GM12878 (cell line): Measurements from ENCODE around the gene IFNG-AS1. TPM values are rescaled to one million over a fixed set of nuclear protein-coding genes. Genes with fewer than 3 reads are reported as not detected.

Experiments
- ATAC-seq: fragments of 200-7000 bp; cut with Tn5 transposase; 3 replicates; pipeline ENCODE4 v1.9.1; 2020; ENCODE audit warnings: mild to moderate bottlenecking, moderate library complexity
- BruUV-seq: library from RNA; stranded (reverse); fragments of 400-500 nt; replicated peaks from 2 replicates; lab custom pipeline; 2021; lab: Mats Ljungman, UMichigan
- CTCF ChIA-PET: fragments of 300-600 bp; sonication (Branson Sonifier 250); formaldehyde crosslinking; extraction: SDS; loops from one replicate; lab custom pipeline; 2021; ENCODE audit warnings: inconsistent platforms; lab: Yijun Ruan, JAX
- POLR2A ChIA-PET: fragments of 350-600 bp; formaldehyde crosslinking; extraction: SDS; loops from one replicate; lab custom pipeline; 2021; ENCODE audit warnings: inconsistent platforms; lab: Charles Lee
- RAD21 ChIA-PET: fragments of 300-600 bp; sonication (Branson Sonifier 250); formaldehyde crosslinking; loops from one replicate; lab custom pipeline; 2023; ENCODE audit warnings: antibody characterized with exemption; ENCODE audit not compliant: unreplicated experiment; lab: Charles Lee
- SMC1A ChIA-PET: fragments of 300-600 bp; sonication (Branson Sonifier 250); formaldehyde crosslinking; loops from one replicate; lab custom pipeline; 2023; ENCODE audit not compliant: unreplicated experiment, uncharacterized antibody; lab: Charles Lee
- DNase-seq: peaks from one replicate; pipeline ENCODE4 v3.0.0-alpha.2; 2011; ENCODE audit warnings: low read depth, low spot score
- FAIRE-seq: peaks from 3 replicates; lab custom pipeline; 2011; peaks lifted over from hg19 to GRCh38; lab: Jason Lieb, UNC
- H2AFZ ChIP-seq: 2 replicates; pipeline ENCODE4 v1.6.0; 2011; ENCODE audit warnings: low read depth, low read length, control low read depth; ENCODE audit not compliant: control insufficient read depth
- H3K27ac ChIP-seq: 2 replicates; pipeline ENCODE4 v1.5.1; 2011; ENCODE audit warnings: control low read depth; ENCODE audit not compliant: control insufficient read depth, insufficient read depth
- H3K27me3 ChIP-seq, 2 experiments: replicated peaks in 1 of 2; 2 replicates each; pipeline versions ENCODE4 v1.6.0 to v1.6.1; 2011; ENCODE audit warnings: low read length in 1 of 2; ENCODE audit not compliant: control insufficient read depth in 2 of 2, insufficient read depth in 2 of 2
- H3K36me3 ChIP-seq, 2 experiments: 2 replicates each; pipeline ENCODE4 v1.5.1; 2011; ENCODE audit warnings: low read length in 1 of 2; ENCODE audit not compliant: control insufficient read depth in 2 of 2, insufficient read depth in 2 of 2
- H3K4me1 ChIP-seq: 2 replicates; pipeline ENCODE4 v1.6.1; 2011; ENCODE audit warnings: mild to moderate bottlenecking, low read length, moderate library complexity, mixed read lengths; ENCODE audit not compliant: control insufficient read depth, insufficient read depth
- H3K4me2 ChIP-seq: 2 replicates; pipeline ENCODE4 v1.6.0; 2011; ENCODE audit warnings: control low read depth; ENCODE audit not compliant: control insufficient read depth, insufficient read depth
- H3K4me3 ChIP-seq: fragments of 200-600 bp; sonication (generic); 2 replicates; pipeline ENCODE4 v1.5.1; 2016
- H3K79me2 ChIP-seq: 2 replicates; pipeline ENCODE4 v1.6.0; 2011; ENCODE audit warnings: low read length; ENCODE audit not compliant: control insufficient read depth, insufficient read depth
- H3K9ac ChIP-seq: 2 replicates; pipeline ENCODE4 v1.8.0; 2011; ENCODE audit warnings: low read length, control low read depth, mixed read lengths; ENCODE audit not compliant: control insufficient read depth, insufficient read depth
- H3K9me3 ChIP-seq: replicated peaks from 3 replicates; pipeline ENCODE4 v1.5.1; 2011; ENCODE audit warnings: mild to moderate bottlenecking, low read length; ENCODE audit not compliant: control insufficient read depth, insufficient read depth
- H4K20me1 ChIP-seq: 2 replicates; pipeline ENCODE4 v1.6.0; 2011; ENCODE audit not compliant: control insufficient read depth, insufficient read depth
- CEBPB ChIP-seq, 2 experiments: fragments of 150-350 bp in 1 of 2; IDR thresholded peaks; 2 replicates each; pipeline ENCODE4 v1.6.1; 2012 to 2014; ENCODE audit warnings: low read depth in 2 of 2, low read length in 2 of 2, borderline replicate concordance in 1 of 2, inconsistent platforms in 1 of 2
- CREM ChIP-seq: IDR thresholded peaks from 2 replicates; pipeline ENCODE4 v1.6.1; 2014; ENCODE audit warnings: antibody characterized with exemption, low read depth
- DPF2 ChIP-seq: fragments of 450-650 bp; IDR thresholded peaks from 2 replicates; pipeline ENCODE4 v1.6.1; 2017; ENCODE audit warnings: mild to moderate bottlenecking
- GABPA ChIP-seq: IDR thresholded peaks from 2 replicates; pipeline ENCODE4 v1.6.1; 2014; ENCODE audit warnings: antibody characterized with exemption, low read depth, mild to moderate bottlenecking, inconsistent platforms
- HDGF ChIP-seq: fragments of 450-650 bp; IDR thresholded peaks from 2 replicates; pipeline ENCODE4 v1.6.1; 2016; ENCODE audit warnings: antibody characterized with exemption
- IKZF2 ChIP-seq, 2 experiments: fragments of 450-650 bp; IDR thresholded peaks; 2 replicates each; pipeline ENCODE4 v1.6.1; 2017; ENCODE audit warnings: mild to moderate bottlenecking in 2 of 2, moderate library complexity in 2 of 2
- JUND ChIP-seq: IDR thresholded peaks from 2 replicates; pipeline ENCODE4 v1.6.1; 2012; ENCODE audit warnings: low read depth, mild to moderate bottlenecking, low read length, improper control_type of control experiment, moderate library complexity
- NBN ChIP-seq: fragments of 450-650 bp; IDR thresholded peaks from 2 replicates; pipeline ENCODE4 v1.6.1; 2016
- NR2C1 ChIP-seq: fragments of 450-650 bp; IDR thresholded peaks from 2 replicates; pipeline ENCODE4 v1.6.1; 2017; ENCODE audit warnings: antibody characterized with exemption, mild to moderate bottlenecking, moderate library complexity
- NRF1 ChIP-seq: conservative IDR thresholded peaks from 2 replicates; pipeline ENCODE4 v1.6.1; 2011; ENCODE audit warnings: mild to moderate bottlenecking, low read depth, low read length, improper control_type of control experiment
- SMARCA5 ChIP-seq: fragments of 450-650 bp; IDR thresholded peaks from 2 replicates; pipeline ENCODE4 v1.6.1; 2017; ENCODE audit warnings: mild to moderate bottlenecking
- SP1 ChIP-seq: IDR thresholded peaks from one replicate; pipeline ENCODE4 v1.6.1; 2011; ENCODE audit warnings: low read depth, low read length
- TCF3 ChIP-seq: IDR thresholded peaks from 2 replicates; pipeline ENCODE4 v1.6.1; 2012; ENCODE audit warnings: low read depth, mild to moderate bottlenecking, low read length, borderline replicate concordance; ENCODE audit not compliant: insufficient read depth
- YBX1 ChIP-seq: fragments of 450-650 bp; IDR thresholded peaks from 2 replicates; pipeline ENCODE4 v1.6.1; 2016; ENCODE audit warnings: antibody characterized with exemption
- WGBS: methylation state at CpG from one replicate; pipeline ENCODE4 v1.1.6; 2016; ENCODE audit warnings: low lambda C conversion rate; ENCODE audit not compliant: insufficient replicate concordance, insufficient coverage; ENCODE audit errors: missing lambda C conversion rate; 5-methylcytosine and 5-hydroxymethylcytosine counted together
- in situ Hi-C: fragments of 300-500 bp; cut with MboI; formaldehyde crosslinking; loops from 9 replicates; pipeline ENCODE4 v1.14.3; 2018; ENCODE audit warnings: mixed read lengths
- intact Hi-C: fragments of 100-400 bp; cut with micrococcal nuclease; formaldehyde crosslinking; loops from one replicate; pipeline ENCODE4 v1.14.2; 2022; ENCODE audit not compliant: unreplicated experiment
- polyA plus RNA-seq, 11 experiments: library from polyadenylated mRNA; depleted of rRNA in 4 of 11; unstranded in 6 of 11; stranded (reverse) in 5 of 11; fragments of >200 nt; fragmentation: Nextera tagmentation in 4 of 11; fragmentation: Illumina TruSeq in 1 of 11; extraction: Ambion mirVana in 4 of 11; extraction: Trizol in 1 of 11; gene quantifications; 1 replicate in 1 of 11; 2 replicates in 10 of 11; pipeline versions ENCODE4 v1.2.1 to v1.2.3, GENCODE V29; 2011 to 2016; ENCODE audit warnings: inconsistent platforms in 2 of 11, missing spikeins in 2 of 11, low read depth in 1 of 11
- total RNA-seq, 4 experiments: library from RNA; depleted of rRNA in 3 of 4; stranded (reverse); fragments of >200 nt in 3 of 4; fragmentation: Illumina TruSeq in 1 of 4; extraction: Trizol in 1 of 4; gene quantifications; 2 replicates each; pipeline versions ENCODE4 v1.2.1 to v1.2.3, GENCODE V29; 2013 to 2021
- TF ChIP-seq, protein P1 (sequence below), 3 experiments: IDR thresholded peaks in 2 of 3; conservative IDR thresholded peaks in 1 of 3; 2 replicates each; pipeline ENCODE4 v1.5.1; 2011; ENCODE audit warnings: low read depth in 3 of 3, low read length in 3 of 3, mild to moderate bottlenecking in 3 of 3, control low read depth in 2 of 3, moderate library complexity in 2 of 3, inconsistent platforms in 1 of 3, mixed read lengths in 1 of 3; ENCODE audit not compliant: control insufficient read depth in 2 of 3, insufficient read depth in 1 of 3; ENCODE audit errors: extremely low read depth in 1 of 3
- TF ChIP-seq, protein P2 (sequence below): fragments of 450-650 bp; IDR thresholded peaks from 2 replicates; pipeline ENCODE4 v1.6.1; 2017; ENCODE audit warnings: mild to moderate bottlenecking
- TF ChIP-seq, protein P3 (sequence below): fragments of 450-650 bp; IDR thresholded peaks from 2 replicates; pipeline ENCODE4 v1.6.1; 2017; ENCODE audit warnings: borderline replicate concordance

IFNG-AS1 gene
- total and polyA plus RNA-seq, 10 of the 15 experiments (the other 5 are each of a cell fraction or from before 2014, with no cell fraction given) = 0.40 to 1.9 (median 1.3) TPM

DNA sequence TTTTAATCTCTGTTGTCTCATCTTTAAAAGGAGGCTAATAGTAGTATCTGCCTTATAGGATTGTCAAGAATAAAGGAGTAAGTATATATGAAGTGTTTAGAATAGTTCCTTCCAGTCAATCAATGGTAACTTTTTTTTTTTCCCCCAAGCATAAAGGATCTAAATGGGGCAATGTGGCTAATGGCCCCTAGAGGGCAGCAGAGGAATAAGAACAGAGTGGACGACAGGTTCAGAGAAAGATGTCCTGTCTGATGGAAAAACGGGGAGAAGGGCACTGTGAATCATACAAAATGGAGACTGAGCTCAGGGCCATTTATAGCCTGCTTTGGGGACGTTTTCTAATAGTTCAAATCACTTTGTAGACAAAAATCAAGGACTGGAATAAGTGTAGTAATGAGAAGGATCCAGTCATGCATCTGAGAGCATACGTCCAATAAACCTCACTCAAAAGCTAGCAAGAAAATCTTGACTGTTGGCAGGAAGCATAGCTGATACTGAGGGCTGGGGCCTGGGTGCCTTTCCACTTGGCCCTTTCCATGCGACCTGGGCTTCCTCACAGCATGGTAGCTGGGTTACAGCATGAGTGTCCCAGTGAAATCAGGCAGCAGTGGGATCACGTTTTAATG lies 51.3 kb downstream of the IFNG-AS1 start (continued):
- TF ChIP-seq, protein P1, sequence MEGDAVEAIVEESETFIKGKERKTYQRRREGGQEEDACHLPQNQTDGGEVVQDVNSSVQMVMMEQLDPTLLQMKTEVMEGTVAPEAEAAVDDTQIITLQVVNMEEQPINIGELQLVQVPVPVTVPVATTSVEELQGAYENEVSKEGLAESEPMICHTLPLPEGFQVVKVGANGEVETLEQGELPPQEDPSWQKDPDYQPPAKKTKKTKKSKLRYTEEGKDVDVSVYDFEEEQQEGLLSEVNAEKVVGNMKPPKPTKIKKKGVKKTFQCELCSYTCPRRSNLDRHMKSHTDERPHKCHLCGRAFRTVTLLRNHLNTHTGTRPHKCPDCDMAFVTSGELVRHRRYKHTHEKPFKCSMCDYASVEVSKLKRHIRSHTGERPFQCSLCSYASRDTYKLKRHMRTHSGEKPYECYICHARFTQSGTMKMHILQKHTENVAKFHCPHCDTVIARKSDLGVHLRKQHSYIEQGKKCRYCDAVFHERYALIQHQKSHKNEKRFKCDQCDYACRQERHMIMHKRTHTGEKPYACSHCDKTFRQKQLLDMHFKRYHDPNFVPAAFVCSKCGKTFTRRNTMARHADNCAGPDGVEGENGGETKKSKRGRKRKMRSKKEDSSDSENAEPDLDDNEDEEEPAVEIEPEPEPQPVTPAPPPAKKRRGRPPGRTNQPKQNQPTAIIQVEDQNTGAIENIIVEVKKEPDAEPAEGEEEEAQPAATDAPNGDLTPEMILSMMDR (IDR thresholded peaks at IDR 0.05 in 2 of 3, conservative IDR thresholded peaks at IDR 0.05 in 1 of 3; ENCODE audit: control insufficient read depth in 2 of 3, extremely low read depth in 1 of 3, insufficient read depth in 1 of 3, low read depth in 3 of 3, low read length in 3 of 3) = peak; percentile 80 to 89 (median 85)
- TF ChIP-seq, all 136 proteins: peak for 6

DNA sequence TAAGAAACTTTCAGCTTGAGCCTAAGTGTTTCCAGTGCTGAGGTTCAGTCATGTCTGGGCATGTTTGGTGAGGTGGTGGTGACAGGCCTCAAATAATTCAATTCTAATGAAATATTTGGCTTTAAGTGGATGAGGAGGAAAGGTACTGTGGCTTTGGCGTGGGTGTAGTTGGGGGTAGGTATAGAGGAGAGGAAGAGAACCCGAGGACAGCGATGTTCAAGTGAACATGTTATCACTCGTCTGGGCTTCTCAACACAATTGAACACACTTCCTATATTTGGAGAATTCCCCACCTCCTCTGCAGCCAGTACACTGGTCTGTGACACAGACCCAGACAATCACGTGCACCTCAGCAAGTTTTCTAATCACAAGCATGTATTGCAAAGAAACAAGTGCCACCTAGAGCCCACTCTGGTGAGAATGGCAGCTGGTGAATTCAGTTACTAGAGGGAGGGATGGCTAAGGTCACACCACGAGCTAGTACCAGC lies 53.0 kb downstream of the IFNG-AS1 start:
- no peak overlapping the region for H3K9ac ChIP-seq
- no peaks in the 10 kb centered on the region for H3K36me3 ChIP-seq
- ChIA-PET RAD21 (interaction anchor here (0.8 to 6.4 kb wide), 7 partner anchors 35 to 248 kb away, joined by 3 to 56 read pairs (median 4); partner anchors contain the start of gene IFNG), SMC1A (interaction anchor here (0.8 to 7.1 kb wide), 19 partner anchors 30 to 870 kb away, joined by 3 to 83 read pairs (median 4); partner anchors contain the start of genes IFNG and IFNG-AS1), POLR2A (interaction anchor here (0.5 to 1.7 kb wide), 3 partner anchors 36 to 771 kb away, joined by 4 to 7 read pairs (median 4); partner anchors contain the start of gene IFNG-AS1), CTCF (interaction anchor here (0.7 to 6.8 kb wide), 16 partner anchors 13 to 688 kb away, joined by 3 to 113 read pairs (median 5); partner anchors contain the start of genes IFNG and IFNG-AS1)
- FAIRE-seq (no peak), ATAC-seq (peak; percentile 89), DNase-seq (peak; percentile 65)
- WGBS = 12% methylated on average over 6 of the region's 6 CpGs
- H3K27me3 ChIP-seq = no peaks in the 10 kb centered on the region
- no peaks in the 10 kb centered on the region for H4K20me1 ChIP-seq
- H3K4me1 ChIP-seq = peaks cover 11% of the 10 kb centered on the region
- H3K4me2 ChIP-seq = peak overlapping the region; percentile 39; the same call in 1 of the 2 replicates
- H3K9me3 ChIP-seq = no peaks in the 10 kb centered on the region
- H3K4me3 ChIP-seq = no peak overlapping the region
- in situ Hi-C loops (loop anchor here (5.0 kb wide), 1 partner anchor 280 kb away; no protein-coding TSS in a partner anchor), intact Hi-C loops (no loop called here)
- no TSS peak for BruUV-seq
- H3K79me2 ChIP-seq = no peaks in the 10 kb centered on the region
- peak overlapping the region; percentile 54 for H3K27ac ChIP-seq
- peak overlapping the region; percentile 8 for H2AFZ ChIP-seq
- no peak for TF ChIP-seq NR2C1
- TF ChIP-seq IKZF2 (IDR thresholded peaks at IDR 0.05) = peak; percentile 70 to 77
- no peak for TF ChIP-seq YBX1
- TF ChIP-seq GABPA = no peak
- TF ChIP-seq HDGF = no peak
- TF ChIP-seq, protein P2, sequence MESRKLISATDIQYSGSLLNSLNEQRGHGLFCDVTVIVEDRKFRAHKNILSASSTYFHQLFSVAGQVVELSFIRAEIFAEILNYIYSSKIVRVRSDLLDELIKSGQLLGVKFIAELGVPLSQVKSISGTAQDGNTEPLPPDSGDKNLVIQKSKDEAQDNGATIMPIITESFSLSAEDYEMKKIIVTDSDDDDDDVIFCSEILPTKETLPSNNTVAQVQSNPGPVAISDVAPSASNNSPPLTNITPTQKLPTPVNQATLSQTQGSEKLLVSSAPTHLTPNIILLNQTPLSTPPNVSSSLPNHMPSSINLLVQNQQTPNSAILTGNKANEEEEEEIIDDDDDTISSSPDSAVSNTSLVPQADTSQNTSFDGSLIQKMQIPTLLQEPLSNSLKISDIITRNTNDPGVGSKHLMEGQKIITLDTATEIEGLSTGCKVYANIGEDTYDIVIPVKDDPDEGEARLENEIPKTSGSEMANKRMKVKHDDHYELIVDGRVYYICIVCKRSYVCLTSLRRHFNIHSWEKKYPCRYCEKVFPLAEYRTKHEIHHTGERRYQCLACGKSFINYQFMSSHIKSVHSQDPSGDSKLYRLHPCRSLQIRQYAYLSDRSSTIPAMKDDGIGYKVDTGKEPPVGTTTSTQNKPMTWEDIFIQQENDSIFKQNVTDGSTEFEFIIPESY = no peak
- no peak for TF ChIP-seq JUND
- TF ChIP-seq NRF1 = no peak
- TF ChIP-seq CREM = peak; percentile 31; the same call in 1 of the 2 replicates
- no peak for TF ChIP-seq SP1
- 0 out of 2 replicates have a peak, but pooled peaks have one; percentile 40 for TF ChIP-seq DPF2
- TF ChIP-seq NBN = 0 out of 2 replicates have a peak, but pooled peaks have one; percentile 63
- TF ChIP-seq, protein P3, sequence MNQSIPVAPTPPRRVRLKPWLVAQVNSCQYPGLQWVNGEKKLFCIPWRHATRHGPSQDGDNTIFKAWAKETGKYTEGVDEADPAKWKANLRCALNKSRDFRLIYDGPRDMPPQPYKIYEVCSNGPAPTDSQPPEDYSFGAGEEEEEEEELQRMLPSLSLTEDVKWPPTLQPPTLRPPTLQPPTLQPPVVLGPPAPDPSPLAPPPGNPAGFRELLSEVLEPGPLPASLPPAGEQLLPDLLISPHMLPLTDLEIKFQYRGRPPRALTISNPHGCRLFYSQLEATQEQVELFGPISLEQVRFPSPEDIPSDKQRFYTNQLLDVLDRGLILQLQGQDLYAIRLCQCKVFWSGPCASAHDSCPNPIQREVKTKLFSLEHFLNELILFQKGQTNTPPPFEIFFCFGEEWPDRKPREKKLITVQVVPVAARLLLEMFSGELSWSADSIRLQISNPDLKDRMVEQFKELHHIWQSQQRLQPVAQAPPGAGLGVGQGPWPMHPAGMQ = no peak
- no peak for TF ChIP-seq CEBPB (IDR thresholded peaks at IDR 0.05; ENCODE audit: borderline replicate concordance in 1 of 2, low read depth in 2 of 2, low read length in 2 of 2)
- no peak for TF ChIP-seq TCF3
- TF ChIP-seq SMARCA5 = no peak
